HCT116 (cell line): ENCODE data around the gene MOGAT3.

ENCODE experiments used
- CTCF ChIP-seq, 3 experiments: fragments of 200-600 bp in 1 of 3; sonication (generic) in 1 of 3; IDR thresholded peaks in 2 of 3; conservative IDR thresholded peaks in 1 of 3; 2 replicates each; pipeline ENCODE4 v1.5.1; 2012 to 2017; ENCODE audit warnings: low read depth in 2 of 3, low read length in 2 of 3, antibody characterized with exemption in 1 of 3, borderline replicate concordance in 1 of 3, control low read depth in 1 of 3, mild to moderate bottlenecking in 1 of 3, mixed read lengths in 1 of 3, mixed run types in 1 of 3, moderate library complexity in 1 of 3; ENCODE audit not compliant: insufficient read depth in 1 of 3
- POLR2A ChIP-seq: IDR thresholded peaks from 2 replicates; pipeline ENCODE4 v1.7.0; 2011; ENCODE audit warnings: borderline replicate concordance; ENCODE audit not compliant: insufficient read depth, insufficient read length; ENCODE audit errors: extremely low read depth

GRCh38 chr7:101234636-101235035 lies 33.8 kb upstream of the MOGAT3 start:
- no peak for TF ChIP-seq CTCF (IDR thresholded peaks at IDR 0.05 in 2 of 3, conservative IDR thresholded peaks at IDR 0.05 in 1 of 3; ENCODE audit: borderline replicate concordance in 1 of 3, insufficient read depth in 1 of 3, low read depth in 2 of 3, low read length in 2 of 3)
- TF ChIP-seq POLR2A: no peak
